Measurements from ENCODE around the gene NTN1.

Gene NTN1

DNA sequence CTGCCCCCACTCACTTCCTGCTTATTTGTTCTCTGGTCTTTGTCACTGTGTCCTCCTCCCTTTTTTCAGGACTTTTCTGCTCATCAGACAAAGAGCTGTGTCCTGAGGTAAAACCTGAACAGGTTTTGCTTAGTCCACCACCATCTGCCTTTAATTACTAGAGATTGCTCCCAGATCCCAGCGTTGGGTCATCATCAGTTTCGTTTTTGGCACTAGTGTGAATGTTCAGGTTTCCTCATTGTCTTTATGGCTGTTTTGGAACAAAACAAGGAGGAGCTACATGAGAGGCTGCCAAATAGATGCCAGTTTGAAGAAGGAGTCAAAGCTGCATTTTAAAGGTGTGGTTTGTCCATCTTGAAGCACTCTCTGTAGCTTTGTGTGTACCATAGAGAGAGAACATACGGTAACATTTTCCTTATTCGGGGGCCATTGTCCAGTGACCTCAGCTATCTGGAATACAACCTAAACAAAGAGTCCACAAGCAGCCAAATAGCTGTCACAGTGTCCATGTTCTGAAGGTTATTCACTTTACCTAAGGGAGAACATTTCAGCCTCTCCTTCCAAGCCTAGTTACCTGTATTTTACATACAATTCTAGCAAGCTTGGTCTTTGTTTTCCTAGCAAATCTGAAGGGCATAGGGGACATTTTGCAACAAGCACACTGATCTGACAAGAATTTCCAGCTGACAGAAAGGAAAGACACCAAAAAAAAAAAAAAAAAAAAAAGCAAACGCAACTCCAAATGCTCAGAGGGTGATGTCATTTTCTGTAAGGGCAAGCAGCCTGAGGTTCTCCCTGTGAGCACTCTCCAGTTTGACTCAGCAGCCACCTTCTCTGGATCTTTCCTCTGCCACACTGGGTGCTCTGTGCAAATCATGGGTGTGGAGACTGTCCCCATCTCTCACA lies 196.1 kb downstream of the NTN1 start:
- no peak for DNase-seq (ENCODE audit: low read depth in 2 of 2)

DNA sequence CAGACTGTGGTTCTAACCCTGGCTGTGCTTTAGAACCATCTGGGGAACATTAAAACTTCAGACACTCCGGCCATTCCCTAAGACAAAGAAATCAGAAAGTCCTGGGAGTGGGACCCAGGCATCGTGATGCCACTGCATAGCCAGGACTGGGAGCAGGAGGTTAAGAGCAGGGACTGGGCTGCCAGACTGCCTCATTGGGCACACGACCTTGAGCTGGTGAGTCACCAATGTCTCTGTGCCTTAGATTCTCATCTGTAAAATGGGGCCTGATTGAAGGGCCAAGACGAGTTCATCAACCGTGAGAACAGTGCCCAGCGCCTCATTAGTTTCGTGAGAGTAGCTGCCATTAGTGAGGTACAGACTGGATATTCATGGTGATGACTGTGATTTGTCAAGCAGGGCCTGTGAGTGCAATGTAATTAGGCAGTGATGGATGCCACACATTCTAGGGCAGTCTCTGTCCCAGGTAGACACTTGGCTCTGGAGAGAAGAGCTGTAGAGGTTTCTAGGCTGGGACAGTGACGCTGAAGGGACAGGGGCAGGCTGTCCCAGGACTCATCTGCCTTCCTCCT lies 196.8 kb downstream of the NTN1 start:
- no peak for DNase-seq (ENCODE audit: low read depth in 2 of 2)

DNA sequence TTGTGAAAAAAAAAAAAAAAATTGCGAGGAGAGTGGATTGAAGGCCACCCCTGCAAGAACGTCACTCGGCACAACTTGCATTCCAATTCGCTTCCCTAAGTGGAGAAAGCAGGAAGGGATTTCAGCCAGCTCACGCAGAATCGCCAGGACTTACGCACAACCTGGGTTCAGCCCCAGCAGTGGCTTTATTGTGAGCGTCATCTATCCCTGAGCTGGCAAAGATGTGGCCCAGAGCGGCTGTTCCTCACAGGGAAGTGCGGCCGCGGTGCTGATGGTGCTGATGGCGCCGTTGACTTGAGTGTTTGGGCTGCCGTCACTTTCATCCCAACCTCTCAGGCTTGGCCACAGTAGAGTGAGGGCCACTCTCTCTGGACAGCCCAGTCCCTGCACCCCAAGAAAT lies 197.6 kb downstream of the NTN1 start:
- DNase-seq (ENCODE audit: low read depth in 2 of 2) = no peak

- DNase-seq (ENCODE audit: low read depth in 2 of 2) = no peak
Measured at GRCh38 chr17:9219631-9220397, 198.5 kb downstream of the NTN1 start.

DNA sequence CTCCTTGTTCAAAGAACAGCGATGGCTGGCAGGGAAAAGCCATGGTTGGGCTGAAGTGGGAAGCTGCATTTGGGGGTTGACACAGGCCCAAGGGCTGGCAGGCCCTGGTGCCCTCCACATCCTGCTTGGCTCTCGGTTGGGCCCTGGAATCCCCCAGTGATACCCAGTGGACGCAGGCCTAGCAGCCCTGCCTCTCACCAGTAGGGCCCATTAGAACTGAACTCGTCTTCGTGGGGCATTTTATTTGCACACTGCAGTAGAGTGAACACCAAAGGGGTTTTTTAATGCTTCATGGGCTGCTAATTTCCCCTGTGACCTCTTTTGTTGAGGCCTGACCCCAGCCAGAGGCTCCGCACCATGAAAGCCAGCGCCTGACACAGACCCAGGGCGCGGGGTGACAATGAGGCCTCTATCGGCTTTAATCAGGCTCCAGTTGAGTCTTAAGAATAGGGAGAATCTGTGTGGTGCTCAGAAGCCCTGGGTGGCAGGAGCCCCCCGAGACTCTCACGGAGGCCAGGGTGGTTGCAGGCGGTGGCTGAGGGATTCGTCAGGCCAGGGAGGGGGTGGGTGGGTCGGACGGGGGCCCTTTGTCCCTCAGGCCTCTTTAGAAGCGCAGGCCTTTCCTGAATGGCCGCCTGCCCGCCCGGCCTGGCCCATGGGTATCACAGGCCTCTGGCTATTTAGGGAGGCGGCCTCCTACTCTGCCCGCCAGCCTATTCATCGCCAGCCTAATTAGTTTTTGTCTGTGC lies 199.3 kb downstream of the NTN1 start:
- DNase-seq (ENCODE audit: low read depth in 2 of 2) = no peak

DNA sequence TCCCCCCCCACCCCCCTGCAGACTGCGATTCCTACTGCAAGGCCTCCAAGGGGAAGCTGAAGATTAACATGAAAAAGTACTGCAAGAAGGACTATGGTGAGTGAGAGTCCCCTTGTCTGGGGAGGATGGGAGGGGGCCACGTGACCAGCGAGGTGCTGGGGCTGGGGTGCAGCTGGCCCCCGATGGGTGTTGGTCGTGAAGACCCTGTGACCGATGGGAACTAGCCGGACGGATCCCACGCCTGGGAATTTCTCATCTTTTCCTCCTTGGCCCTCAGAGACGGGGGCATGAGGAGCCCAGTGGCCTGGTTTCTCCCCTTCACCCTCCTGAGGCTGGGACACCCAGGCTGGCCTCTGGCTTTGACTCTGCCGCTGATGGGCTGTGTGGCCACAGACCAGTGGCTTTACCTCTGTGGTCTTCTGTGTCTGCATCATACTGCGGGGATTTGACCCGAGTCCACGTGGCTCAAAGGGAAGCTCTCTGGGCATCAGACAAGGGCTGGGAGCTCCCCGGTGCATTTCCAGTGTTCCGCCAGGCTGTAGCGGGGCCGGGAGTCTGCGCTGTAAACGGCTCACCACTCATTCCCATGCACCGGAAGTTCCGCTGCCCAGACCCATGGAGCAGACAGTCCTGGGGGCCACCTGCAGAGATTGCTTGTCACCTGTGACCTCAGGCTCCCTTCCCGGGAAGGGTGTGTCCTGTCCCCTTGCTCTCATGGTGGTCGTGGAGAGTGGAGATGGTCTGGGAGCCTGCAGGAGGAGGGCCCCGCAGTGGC lies 200.0 kb downstream of the NTN1 start:
- no peak for DNase-seq (ENCODE audit: low read depth in 2 of 2)

- no peak for DNase-seq (ENCODE audit: low read depth in 2 of 2)
Measured at GRCh38 chr17:9221922-9222180, 200.5 kb downstream of the NTN1 start.

GRCh38 chr17:9223531-9223930 lies 202.2 kb downstream of the NTN1 start:
- no peak for DNase-seq (ENCODE audit: low read depth in 2 of 2)

GRCh38 chr17:9224485-9224884 lies 203.2 kb downstream of the NTN1 start:
- no peak for DNase-seq (ENCODE audit: low read depth in 2 of 2)

GRCh38 chr17:9225305-9226101 lies 204.2 kb downstream of the NTN1 start:
- no peak for DNase-seq (ENCODE audit: low read depth in 2 of 2)

DNA sequence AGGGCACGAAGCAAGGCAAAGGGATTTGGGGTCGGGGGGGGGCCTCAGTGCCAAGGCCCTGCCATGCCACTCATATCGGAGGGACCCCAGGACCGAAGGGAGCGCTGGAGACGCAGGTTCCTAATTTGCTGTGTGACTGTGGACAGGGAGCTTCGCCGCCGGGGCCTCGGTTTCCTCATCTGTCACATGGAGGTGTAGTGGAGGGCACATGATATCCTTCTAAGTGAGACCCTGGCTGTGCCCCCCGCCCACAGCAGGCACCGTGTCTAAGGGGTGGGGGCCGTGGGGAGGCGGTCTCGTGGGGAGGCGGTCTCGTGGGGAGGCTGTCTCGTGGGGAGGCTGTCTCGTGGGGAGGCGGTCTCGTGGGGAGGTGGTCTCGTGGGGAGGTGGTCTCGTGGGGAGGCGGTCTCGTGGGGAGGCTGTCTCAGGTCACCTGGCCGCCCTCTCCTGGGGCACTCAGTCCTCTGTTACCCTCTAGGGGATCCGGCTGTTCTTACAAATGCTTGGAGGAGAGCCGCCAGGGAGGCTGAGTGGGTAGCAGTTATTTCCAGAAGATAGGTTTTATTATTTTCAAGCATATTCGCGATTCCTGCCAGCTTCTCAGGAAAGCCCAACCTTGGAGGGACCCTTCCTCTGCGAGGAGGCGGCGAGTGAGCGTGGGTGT lies 205.0 kb downstream of the NTN1 start:
- DNase-seq (ENCODE audit: low read depth in 2 of 2) = no peak

GRCh38 chr17:9226794-9227135 lies 205.5 kb downstream of the NTN1 start:
- DNase-seq (ENCODE audit: low read depth in 2 of 2) = no peak

DNA sequence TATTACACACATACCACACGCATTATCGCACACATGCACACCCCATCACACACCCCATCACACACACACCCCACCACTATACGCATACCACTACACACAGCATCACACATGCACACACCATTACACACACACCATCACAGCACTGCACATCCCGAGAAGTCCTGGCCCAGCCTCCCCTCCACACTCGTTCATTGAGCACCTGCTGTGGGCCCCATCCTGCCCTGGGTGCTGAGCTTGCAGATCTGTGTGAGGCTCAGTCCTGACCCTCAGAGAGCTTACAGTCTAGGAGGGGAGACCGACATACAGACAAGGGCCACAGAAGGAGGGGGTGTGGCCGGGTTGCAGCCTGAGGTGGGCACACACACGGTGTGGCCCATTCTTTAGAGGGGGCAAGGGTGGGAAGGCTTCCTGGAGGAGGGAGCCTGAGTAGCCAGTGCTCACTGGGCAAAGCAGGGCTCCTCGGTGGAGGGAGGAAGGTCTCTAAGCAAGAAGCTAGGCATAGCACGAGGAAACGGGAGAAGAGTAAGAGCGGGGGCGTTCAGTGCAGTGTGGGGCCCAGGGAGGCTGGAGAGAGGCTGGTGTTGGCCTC lies 206.6 kb downstream of the NTN1 start:
- DNase-seq (ENCODE audit: low read depth in 2 of 2) = no peak

- DNase-seq (ENCODE audit: low read depth in 2 of 2) = no peak
Measured at GRCh38 chr17:9228408-9229159, 207.3 kb downstream of the NTN1 start.

GRCh38 chr17:9229160-9229825 lies 208.0 kb downstream of the NTN1 start:
- no peak for DNase-seq (ENCODE audit: low read depth in 2 of 2)

- no peak for DNase-seq (ENCODE audit: low read depth in 2 of 2)
Measured at GRCh38 chr17:9229826-9230201, 208.5 kb downstream of the NTN1 start.

- DNase-seq (ENCODE audit: low read depth in 2 of 2) = no peak
Measured at GRCh38 chr17:9230346-9230745, 209.0 kb downstream of the NTN1 start.

- no peak for DNase-seq (ENCODE audit: low read depth in 2 of 2)
Measured at GRCh38 chr17:9230861-9231260, 209.6 kb downstream of the NTN1 start.
